ENCODE results near the gene CALM3.

The CALM3 gene

GRCh38 chr19:46600384-46601317 lies 479 bp upstream of the CALM3 start:
- peak; percentile 93 for DNase-seq

- no peak for DNase-seq
Observed at GRCh38 chr19:46602392-46603194, 1.5 kb downstream of the CALM3 start.

GRCh38 chr19:46603195-46603637 lies 2.1 kb downstream of the CALM3 start:
- DNase-seq = no peak

DNA sequence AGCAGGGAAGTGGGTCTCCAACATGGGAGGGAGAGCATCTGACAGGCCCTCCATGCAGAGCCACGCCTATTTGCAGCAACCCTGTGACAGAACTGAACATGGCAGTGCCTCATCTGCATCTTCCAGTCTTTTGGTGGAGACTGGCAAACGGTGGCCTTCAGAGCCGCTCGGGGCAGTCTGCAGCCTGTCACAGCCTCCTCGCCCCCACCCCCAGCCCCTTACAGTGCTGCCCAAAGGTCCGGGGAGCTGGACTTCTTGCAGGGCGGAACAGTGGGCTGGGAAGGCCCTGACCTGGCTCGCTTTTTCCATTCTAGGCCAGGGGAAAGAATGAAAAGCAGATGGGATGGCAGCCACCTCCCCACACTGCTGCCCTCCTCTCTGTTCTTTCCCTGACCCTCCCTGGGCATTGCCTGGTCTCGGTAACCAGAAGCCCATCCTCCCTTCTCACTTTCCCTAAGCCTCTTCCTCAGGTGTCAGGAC lies 2.7 kb downstream of the CALM3 start:
- DNase-seq = no peak

GRCh38 chr19:46604781-46605355 lies 3.7 kb downstream of the CALM3 start:
- DNase-seq = no peak

DNA sequence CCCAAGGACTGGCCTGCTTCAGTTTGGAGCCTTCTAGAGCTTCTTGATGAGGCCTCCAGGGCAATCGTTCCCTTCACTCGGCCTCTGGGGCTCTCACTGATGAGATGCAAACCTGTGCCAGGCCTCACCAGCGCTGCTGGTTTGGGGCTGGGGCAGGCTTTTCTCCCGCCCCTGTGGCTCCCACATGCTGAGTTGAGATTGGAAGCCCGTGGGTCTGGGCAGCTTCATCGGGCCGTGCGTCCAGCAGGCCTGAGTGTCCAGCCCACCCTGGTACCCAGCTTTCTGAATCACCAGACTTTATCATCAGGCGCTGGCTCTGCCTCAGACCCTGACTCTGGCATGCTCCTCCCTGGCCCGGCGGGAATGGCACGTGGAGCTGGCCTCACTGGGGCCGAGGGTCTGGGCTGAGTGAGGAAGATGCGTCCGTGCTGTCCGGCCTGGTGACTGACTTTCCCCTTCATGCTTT lies 4.3 kb downstream of the CALM3 start:
- no peak for DNase-seq

- no peak for DNase-seq
Observed at GRCh38 chr19:46606019-46606418, 4.9 kb downstream of the CALM3 start.

GRCh38 chr19:46606681-46607447 lies 5.7 kb downstream of the CALM3 start:
- no peak for DNase-seq

DNA sequence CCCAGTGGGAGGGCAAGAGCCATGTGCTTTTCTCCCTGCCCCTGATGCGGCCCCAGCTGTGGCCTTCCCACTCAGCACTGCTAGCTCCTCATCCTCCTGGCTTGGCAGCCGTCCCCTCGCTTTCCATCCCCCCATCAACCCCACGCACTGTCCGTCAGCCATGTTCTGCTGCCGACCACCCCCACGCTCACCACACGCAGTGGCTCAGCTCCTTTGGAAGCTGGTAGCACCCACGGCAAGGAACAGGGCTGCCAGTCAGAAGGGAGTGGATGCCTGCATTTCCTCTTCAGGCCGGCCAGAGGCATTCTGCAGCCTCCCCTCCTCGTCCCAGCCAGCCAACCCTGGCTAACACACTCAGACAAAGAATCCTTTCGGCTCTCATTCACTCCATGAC lies 6.3 kb downstream of the CALM3 start:
- DNase-seq = peak; percentile 67

DNA sequence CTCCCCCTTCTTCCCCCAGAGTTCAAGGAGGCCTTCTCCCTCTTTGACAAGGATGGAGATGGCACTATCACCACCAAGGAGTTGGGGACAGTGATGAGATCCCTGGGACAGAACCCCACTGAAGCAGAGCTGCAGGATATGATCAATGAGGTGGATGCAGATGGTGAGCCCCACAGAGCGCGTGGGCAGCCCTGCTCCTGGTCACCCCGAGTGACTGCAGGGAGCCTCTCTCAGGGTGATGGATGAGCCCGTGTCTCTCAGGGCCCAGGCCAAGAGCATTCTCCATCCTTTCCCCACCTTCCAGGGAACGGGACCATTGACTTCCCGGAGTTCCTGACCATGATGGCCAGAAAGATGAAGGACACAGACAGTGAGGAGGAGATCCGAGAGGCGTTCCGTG lies 7.0 kb downstream of the CALM3 start:
- DNase-seq = no peak

GRCh38 chr19:46608581-46609345 lies 7.6 kb downstream of the CALM3 start:
- no peak for DNase-seq

DNA sequence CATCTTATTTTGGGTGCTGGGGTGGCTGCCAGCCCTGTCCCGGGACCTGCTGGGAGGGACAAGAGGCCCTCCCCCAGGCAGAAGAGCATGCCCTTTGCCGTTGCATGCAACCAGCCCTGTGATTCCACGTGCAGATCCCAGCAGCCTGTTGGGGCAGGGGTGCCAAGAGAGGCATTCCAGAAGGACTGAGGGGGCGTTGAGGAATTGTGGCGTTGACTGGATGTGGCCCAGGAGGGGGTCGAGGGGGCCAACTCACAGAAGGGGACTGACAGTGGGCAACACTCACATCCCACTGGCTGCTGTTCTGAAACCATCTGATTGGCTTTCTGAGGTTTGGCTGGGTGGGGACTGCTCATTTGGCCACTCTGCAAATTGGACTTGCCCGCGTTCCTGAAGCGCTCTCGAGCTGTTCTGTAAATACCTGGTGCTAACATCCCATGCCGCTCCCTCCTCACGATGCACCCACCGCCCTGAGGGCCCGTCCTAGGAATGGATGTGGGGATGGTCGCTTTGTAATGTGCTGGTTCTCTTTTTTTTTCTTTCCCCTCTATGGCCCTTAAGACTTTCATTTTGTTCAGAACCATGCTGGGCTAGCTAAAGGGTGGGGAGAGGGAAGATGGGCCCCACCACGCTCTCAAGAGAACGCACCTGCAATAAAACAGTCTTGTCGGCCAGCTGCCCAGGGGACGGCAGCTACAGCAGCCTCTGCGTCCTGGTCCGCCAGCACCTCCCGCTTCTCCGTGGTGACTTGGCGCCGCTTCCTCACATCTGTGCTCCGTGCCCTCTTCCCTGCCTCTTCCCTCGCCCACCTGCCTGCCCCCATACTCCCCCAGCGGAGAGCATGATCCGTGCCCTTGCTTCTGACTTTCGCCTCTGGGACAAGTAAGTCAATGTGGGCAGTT lies 8.6 kb downstream of the CALM3 start:
- DNase-seq = no peak

GRCh38 chr19:46610413-46610775 lies 9.3 kb downstream of the CALM3 start:
- DNase-seq = no peak

- no peak for DNase-seq
Observed at GRCh38 chr19:46610851-46611770, 10.0 kb downstream of the CALM3 start.

GRCh38 chr19:46611776-46612175 lies 10.6 kb downstream of the CALM3 start:
- DNase-seq = no peak

DNA sequence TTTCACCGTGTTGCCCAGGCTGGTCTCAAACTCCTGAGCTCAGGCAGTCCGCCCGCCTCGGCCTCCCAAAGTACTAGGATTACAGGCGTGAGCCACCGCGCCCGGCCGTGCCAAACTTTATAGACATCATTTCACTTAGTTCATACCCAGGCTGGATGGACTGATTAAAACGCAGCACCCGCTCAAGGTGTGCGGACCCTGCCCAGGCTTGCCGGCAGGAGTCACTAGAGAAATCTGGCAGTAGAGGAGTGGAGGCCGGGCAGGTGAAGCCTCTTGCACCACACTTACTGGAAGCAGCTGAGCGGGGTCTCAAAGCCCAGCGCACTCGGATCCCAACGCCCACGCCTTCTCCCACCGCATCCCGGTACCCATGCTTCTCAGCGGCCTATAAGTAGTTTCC lies 12.4 kb downstream of the CALM3 start:
- DNase-seq = no peak

DNA sequence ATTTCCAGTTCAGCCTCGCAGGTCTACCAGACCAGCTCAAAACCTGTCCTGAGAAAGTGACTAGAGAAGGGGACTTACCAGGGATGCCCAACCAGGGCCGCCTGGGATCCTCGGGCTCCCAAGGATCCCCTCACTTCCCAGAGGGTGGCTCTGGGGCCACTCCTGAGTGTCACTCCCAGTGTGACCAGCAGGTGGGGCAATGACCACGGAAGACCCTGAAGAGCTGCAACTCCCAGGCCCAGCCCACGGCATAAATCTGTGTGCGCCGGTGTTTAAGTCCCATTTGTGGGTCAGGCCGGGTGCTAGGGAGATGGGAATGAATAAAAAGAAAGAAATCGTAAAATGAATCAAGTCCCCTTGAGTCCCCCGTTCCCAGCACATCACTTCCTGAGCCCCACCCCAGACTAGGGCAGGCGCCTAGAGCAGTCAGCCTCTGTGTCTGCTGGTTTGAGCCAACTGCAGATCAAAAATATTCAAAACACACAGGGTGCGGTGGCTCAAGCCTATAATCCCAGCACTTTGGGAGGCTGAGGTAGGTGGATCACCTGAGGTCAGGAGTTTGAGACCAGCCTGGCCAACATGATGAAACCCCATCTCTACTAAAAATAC lies 13.1 kb downstream of the CALM3 start:
- DNase-seq = peak; percentile 58

DNA sequence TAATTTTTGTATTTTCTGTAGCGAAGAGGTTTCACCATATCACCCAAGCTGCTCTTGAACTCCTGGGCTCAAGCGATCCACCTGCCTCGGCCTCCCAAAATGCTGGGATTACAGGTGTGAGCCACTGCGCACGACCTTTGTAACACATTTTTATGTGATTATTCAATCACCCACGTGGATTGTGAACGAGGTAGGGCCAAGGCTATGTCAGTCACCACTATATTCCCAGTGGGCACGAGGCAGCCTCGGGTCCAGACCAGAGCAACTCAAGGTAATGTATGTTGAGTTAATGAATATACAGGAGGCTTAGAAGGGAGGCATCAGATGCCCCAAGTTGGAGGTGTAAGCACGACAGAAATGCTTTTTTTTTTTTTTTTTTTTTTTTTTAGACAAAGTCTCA lies 14.8 kb downstream of the CALM3 start:
- DNase-seq = no peak
